ENCODE measurements around the gene SV2B.

DNA sequence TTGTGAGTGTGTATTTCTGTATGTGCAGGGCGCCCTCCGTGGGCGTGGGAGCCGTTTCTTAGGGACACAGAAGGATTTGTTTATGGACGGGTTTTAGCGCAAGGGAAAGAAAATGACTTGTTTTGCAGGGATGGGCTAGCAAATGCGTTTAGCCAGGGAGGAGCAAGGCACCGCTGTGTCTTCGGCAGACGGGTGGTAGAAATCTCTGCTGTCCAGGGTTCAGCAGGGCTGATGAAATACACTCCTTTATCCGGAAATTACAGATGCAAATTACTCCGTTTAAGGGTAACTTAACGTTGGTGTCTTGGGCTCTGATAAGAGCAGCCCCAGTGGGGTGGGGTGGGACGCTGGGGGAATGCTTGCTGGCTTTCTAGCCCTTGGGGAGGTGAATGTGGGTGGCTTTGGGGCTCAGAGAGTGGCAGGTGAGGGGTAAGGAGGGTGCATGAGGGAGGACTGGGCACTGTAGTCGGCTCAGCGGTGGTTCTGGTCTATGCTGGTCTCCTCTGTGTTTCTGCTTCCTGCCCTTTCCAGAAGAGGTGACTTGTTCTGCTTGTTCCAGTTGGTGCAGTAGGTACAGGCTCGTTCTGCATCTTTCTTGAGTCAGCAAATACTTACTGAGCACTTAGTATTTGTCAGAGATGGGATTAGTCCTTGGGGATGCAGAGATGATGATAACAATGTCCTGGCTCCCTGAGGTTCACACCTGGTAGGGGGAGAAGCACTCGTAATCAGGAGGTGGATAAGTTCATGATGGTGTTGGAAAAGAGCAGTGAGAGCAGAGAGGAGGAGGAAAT, 954 bp downstream of the SV2B start:
- TF ChIP-seq CTCF (IDR thresholded peaks at IDR 0.05) (no peak), EZH2 (IDR thresholded peaks at IDR 0.05; ENCODE audit: borderline replicate concordance, insufficient read depth, low read depth, low read length, poor library complexity, severe bottlenecking) (no peak)

Data from B cell (primary cell).